Stimulated activated CD4-positive, alpha-beta T cell treated with anti-CD3 and anti-CD28 coated beads, Interleukin-1b, Interleukin-23, amount 100 ng/mL, for 4 hours (primary cell): ENCODE data around the gene RNF40.
"Not testable (repeated sequence)": the region's sequence is repeated elsewhere in the genome, so short reads cannot be mapped to it uniquely, and the experiment has no call there.

ENCODE experiments used
- DNase-seq, 2 donors: peaks; one replicate each; pipeline ENCODE4 v3.0.0-alpha.2; 2020; ENCODE audit warnings: low read depth in 2 of 2

The RNF40 gene

GRCh38 chr16:30782486-30783279 is 20.6 kb downstream of the RNF40 start:
- no peak for DNase-seq

GRCh38 chr16:30783280-30784109 is 21.4 kb downstream of the RNF40 start:
- no peak for DNase-seq

DNA sequence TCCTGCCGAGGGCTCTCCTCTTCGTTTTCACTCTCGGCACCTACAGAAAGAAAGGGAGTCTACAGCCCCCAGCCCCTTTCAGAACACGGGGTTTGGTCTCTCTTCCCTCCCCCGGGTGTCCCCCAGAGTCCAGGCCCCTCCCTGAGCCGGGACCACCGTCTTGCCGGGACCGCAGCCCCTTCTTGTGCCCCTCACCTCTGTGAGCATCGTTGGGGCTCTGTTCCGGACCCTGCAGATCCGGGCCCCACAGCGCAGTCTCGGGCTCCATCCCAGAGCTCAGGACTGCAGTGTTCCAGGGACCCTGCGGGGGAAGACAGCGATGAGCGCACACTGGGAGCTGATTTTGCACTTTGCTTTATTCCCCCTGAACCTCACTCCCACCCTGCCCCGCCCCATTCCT is 22.1 kb downstream of the RNF40 start:
- no peak for DNase-seq

GRCh38 chr16:30785126-30786106 is 23.3 kb downstream of the RNF40 start:
- DNase-seq: no peak

GRCh38 chr16:30786115-30786935 is 24.2 kb downstream of the RNF40 start:
- no peak for DNase-seq

DNA sequence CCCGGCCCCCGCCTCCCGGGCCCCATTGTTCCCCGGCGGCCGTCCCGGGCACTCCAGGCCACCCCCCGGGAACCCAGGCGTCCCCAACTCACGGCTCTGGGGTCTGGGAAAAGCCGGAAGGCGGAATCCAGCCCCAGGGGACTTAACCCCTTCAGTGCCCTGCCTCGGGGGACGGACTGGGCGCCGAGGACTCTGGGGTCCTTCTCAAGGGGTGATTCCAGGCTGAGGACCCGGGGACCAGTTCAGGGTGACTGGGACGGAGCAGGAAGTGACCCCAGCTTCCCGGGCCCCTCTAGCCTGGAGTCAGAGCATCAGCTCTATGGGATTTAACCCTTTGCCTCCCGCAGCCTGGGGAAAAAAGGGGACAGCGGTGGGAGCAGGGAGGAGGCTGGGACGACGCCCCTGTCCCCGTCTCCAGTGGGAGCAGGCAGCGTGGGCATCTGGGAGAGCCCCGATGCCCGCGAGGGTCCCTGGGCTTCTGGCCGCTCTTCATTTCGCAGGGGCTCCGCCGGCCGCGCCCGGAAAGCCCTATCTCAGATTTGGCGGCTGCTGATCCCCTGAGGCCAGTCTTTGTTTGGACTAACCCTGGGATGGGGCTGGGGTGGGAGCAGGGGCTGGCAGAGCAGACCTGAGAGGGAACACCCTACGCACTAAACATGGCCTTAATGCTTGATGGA is 25.0 kb downstream of the RNF40 start, which contains the start of gene ZNF629:
ZNF629 (minus strand) TSS at position 270 of the 677 bp plus-strand sequence. CDS start 2,723 bp downstream, outside the sequence.
- DNase-seq: peak in 1 of 2 donors; percentile 17

- DNase-seq: no peak
Measured at GRCh38 chr16:30787613-30788378, 25.7 kb downstream of the RNF40 start.

DNA sequence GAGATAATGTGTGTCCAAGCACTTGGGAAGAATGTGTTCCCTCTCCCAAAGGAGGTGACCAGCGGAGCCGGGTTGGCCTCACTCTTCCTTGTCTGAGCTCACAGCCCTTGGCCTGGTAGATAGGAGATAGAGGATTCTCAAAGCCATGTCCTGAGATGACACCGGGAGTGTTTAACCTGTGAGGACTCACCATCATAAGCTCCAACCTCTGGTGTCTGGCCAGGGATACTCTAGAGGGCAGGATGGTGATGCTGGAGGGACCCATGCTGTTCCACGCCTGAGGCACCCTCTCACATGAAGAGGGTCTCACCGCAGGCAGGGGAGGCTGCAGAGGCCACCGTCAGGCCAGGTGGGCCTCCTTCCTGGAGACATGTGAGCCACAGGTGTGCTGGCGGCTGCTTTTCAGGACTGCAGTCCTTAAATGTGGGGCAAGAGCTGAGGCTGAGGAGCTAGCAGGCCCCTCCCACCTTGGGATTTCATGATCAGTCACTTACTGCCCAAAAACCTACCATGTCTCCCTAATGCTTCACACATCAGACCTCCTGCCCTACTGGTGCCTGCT is 31.5 kb downstream of the RNF40 start:
- no peak for DNase-seq

DNA sequence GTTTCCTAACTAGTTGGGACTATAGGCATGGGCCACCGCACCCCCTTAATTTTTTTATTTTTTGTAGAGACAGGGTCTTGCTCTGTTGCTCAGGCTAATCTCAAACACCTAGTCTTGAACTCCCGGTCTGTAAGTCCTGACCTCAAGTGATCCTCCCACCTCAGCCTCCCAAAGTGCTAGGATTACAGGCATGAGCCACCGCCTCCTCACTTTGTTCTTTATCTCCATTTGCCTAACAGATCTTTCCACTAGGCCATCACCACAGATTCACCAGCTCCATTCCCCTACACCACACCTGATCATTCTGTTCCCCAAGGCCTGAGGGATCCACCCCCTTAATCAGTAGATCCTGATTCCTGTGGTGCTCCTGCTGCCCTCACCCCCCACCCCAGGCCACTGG is 32.5 kb downstream of the RNF40 start:
- DNase-seq: no peak

GRCh38 chr16:30797670-30798309 is 35.7 kb downstream of the RNF40 start:
- no peak for DNase-seq

GRCh38 chr16:30802936-30803335 is 40.8 kb downstream of the RNF40 start:
- DNase-seq: no peak

- no peak for DNase-seq
Measured at GRCh38 chr16:30805056-30805369, 42.9 kb downstream of the RNF40 start.

DNA sequence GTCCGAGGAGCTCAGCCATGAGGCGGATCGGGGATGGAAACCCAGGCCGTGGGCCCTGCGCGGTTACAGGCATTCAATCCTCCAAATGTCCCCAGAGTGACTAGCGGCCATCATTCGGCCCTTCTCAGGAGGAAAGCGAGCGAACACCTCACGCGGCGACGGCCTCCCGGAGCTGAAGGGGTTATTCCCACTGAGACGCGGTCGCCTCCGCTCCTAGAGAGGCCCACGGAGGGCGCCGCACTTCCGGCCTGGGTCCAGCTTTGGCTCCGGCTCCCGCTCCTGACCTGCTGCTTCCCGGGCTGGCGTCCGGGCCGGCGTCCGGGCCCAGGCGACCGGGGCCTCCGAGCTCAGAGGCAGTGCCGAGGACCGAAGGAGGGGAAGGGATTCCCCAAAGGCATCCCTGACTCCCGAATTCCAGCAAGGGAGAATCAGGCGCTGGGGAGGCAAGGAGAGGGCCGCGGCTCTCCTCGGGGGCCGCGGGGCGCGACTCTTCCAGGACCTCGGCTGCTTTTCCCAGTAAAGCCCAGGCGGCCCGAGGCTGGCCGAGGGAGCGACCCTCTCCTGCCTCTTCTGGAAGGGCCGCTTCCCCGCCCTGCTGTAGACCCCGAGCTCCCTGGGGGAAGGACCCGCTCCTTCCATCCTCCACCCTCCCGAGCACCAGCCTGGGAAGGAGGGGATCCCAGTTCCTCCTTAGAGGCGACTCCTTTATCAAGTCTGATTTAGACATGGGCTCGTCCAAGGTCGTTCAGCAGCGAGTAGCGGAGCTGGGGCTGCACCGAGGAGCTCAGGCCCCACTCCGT is 43.4 kb downstream of the RNF40 start:
- DNase-seq: peak; percentile 37 to 57

- no peak for DNase-seq
Measured at GRCh38 chr16:30808146-30808545, 46.0 kb downstream of the RNF40 start.

GRCh38 chr16:30808890-30809426 is 46.8 kb downstream of the RNF40 start:
- DNase-seq: not testable (repeated sequence)

DNA sequence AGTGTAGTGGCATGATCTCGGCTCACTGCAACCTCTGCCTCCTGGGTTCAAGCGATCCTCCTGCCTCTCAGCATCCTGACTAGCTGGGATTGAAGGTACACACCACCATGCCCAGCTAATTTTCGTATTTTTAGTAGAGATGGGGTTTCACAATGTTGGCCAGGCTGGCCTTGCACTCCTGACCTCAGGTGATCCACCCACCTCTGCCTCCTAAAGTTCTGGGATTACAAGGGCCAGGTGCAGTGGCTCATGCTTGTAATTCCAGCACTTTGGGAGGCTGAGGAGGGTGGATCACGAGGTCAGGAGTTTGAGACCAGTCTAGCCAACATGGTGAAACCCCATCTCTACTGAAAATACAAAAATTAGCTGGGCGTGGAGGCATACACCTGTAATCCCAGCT is 47.6 kb downstream of the RNF40 start:
- DNase-seq: not testable (repeated sequence)

DNA sequence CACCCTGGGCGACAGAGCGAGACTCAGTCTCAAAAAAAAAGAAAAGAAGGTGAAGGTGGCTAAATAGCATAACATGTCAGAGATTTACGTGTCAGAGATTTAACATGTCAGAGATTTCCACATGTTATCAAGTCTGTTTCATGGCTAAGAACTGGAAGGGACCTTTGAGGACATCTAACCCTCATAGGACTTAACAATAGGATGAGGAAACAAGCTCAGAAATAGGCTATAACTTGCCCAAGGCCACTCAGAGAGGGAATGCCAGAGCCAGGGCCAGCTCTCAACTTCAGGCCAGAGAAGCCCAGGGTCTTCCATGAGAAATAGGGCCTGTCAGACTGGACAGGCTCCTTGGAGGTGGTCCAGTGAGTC is 51.7 kb downstream of the RNF40 start:
- no peak for DNase-seq

DNA sequence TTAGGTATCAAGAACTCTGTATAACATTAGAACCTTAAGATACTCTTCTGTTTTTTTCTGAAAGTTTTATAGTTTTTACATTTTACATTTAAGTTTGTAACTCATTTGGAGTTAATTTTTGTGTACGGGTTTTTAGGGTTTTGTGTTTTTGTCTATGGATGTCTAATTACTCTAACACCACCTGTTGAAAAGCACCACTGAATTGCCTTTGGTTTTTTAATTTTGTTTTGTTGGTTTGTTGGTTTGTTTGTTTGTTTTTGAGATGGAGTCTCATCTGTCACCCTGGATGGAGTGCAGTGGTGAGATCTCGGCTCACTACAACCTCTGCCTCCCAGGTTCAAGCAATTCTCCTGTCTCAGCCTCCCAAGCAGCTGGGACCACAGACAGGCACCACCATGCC is 54.6 kb downstream of the RNF40 start:
- DNase-seq: no peak
